Astrocyte of the spinal cord (primary cell): ENCODE results near the gene ANTXR1.

Experiments used
- DNase-seq: peaks from one replicate; pipeline ENCODE4 v3.0.0; 2011; ENCODE audit warnings: low read depth, low spot score
- H3K4me3 ChIP-seq: 2 replicates; pipeline ENCODE4 v1.5.1; 2011; ENCODE audit warnings: low read depth, mild to moderate bottlenecking, low read length, moderate library complexity
- CTCF ChIP-seq: IDR thresholded peaks from 2 replicates; pipeline ENCODE4 v1.5.1; 2012; ENCODE audit warnings: low read depth, mild to moderate bottlenecking, low read length, inconsistent platforms
- in situ Hi-C: cut with HindIII; loops from 2 replicates; pipeline ENCODE4 v1.10.0; 2017; ENCODE audit warnings: low sequenced_read_pairs

ANTXR1 gene

GRCh38 chr2:69092857-69093256, 79.9 kb downstream of the ANTXR1 start:
- in situ Hi-C loops = no loop called here
- TF ChIP-seq CTCF = no peak

GRCh38 chr2:69095305-69095704, 82.3 kb downstream of the ANTXR1 start:
- DNase-seq = peak; percentile 51
- in situ Hi-C loops = no loop called here
- no peak overlapping the region for H3K4me3 ChIP-seq
- TF ChIP-seq CTCF = no peak

More at GRCh38 chr2:69092857-69093256, 79.9 kb downstream of the ANTXR1 start:
- no peak overlapping the region for H3K4me3 ChIP-seq
- DNase-seq = no peak

GRCh38 chr2:69096326-69097095, 83.5 kb downstream of the ANTXR1 start:
- DNase-seq = no peak
- H3K4me3 ChIP-seq = no peak overlapping the region
- TF ChIP-seq CTCF = no peak
- in situ Hi-C loops = no loop called here

- DNase-seq = no peak
- no peak overlapping the region for H3K4me3 ChIP-seq
- TF ChIP-seq CTCF = no peak
- in situ Hi-C loops = no loop called here
These were observed 84.2 kb downstream of the ANTXR1 start for GRCh38 chr2:69097148-69097610.

GRCh38 chr2:69097891-69098655, 85.1 kb downstream of the ANTXR1 start:
- in situ Hi-C loops = no loop called here
- TF ChIP-seq CTCF = no peak
- H3K4me3 ChIP-seq = no peak overlapping the region
- DNase-seq = no peak

GRCh38 chr2:69099541-69099940, 86.6 kb downstream of the ANTXR1 start:
- no peak overlapping the region for H3K4me3 ChIP-seq
- TF ChIP-seq CTCF = no peak
- in situ Hi-C loops = no loop called here
- peak; percentile 52 for DNase-seq
